GM06990 (cell line): Measurements from ENCODE around the gene LIMS1.
A peak's percentile ranks its signal among the peaks of the same experiment; 100 is the strongest.

Experiments used
- DNase-seq: peaks from one replicate; pipeline ENCODE4 v3.0.0-alpha.2; 2011; ENCODE audit not compliant: insufficient read length; ENCODE audit errors: extremely low read depth
- H3K27me3 ChIP-seq: replicated peaks from 2 replicates; pipeline ENCODE4 v1.6.0; 2011; ENCODE audit warnings: low read length; ENCODE audit not compliant: control insufficient read depth, insufficient read depth
- H3K36me3 ChIP-seq: 2 replicates; pipeline ENCODE4 v1.5.1; 2011; ENCODE audit warnings: low read length; ENCODE audit not compliant: control insufficient read depth, insufficient read depth
- H3K4me3 ChIP-seq: replicated peaks from 2 replicates; pipeline ENCODE4 v1.5.1; 2011; ENCODE audit warnings: low read depth, mild to moderate bottlenecking, control low read depth, low read length
- CTCF ChIP-seq: IDR thresholded peaks from 2 replicates; pipeline ENCODE4 v1.5.1; 2011; ENCODE audit warnings: low read length, control low read depth, mild to moderate bottlenecking, inconsistent platforms; ENCODE audit not compliant: insufficient read depth, poor library complexity, severe bottlenecking

LIMS1 gene

GRCh38 chr2:108605947-108606346 is 71.7 kb downstream of the LIMS1 start:
- H3K27me3 ChIP-seq: no peaks in the 10 kb centered on the region
- H3K4me3 ChIP-seq: no peak overlapping the region
- no peak for TF ChIP-seq CTCF
- H3K36me3 ChIP-seq: no peaks in the 10 kb centered on the region
- peak; percentile 43 for DNase-seq

- Histone ChIP-seq H3K36me3 (no peaks in the 10 kb centered on the region), H3K4me3 (no peak overlapping the region), H3K27me3 (no peaks in the 10 kb centered on the region)
- peak; percentile 73 for TF ChIP-seq CTCF
- no peak for DNase-seq
These were observed 73.5 kb downstream of the LIMS1 start for GRCh38 chr2:108607706-108608301.

- H3K27me3 ChIP-seq: no peaks in the 10 kb centered on the region
- no peak for TF ChIP-seq CTCF
- H3K36me3 ChIP-seq: no peaks in the 10 kb centered on the region
- DNase-seq: no peak
- no peak overlapping the region for H3K4me3 ChIP-seq
These were observed 76.8 kb downstream of the LIMS1 start for GRCh38 chr2:108611021-108611420.

GRCh38 chr2:108612153-108612513 is 77.9 kb downstream of the LIMS1 start:
- Histone ChIP-seq H3K4me3 (peak overlapping the region; percentile 35), H3K27me3 (no peaks in the 10 kb centered on the region), H3K36me3 (no peaks in the 10 kb centered on the region)
- peak; percentile 81 for DNase-seq
- TF ChIP-seq CTCF: no peak

- peak; percentile 80 for DNase-seq
- H3K4me3 ChIP-seq: peak overlapping the region; percentile 35
- no peaks in the 10 kb centered on the region for H3K36me3 ChIP-seq
- no peak for TF ChIP-seq CTCF
- H3K27me3 ChIP-seq: no peaks in the 10 kb centered on the region
These were observed 78.4 kb downstream of the LIMS1 start for GRCh38 chr2:108612514-108613183.
